Loucy (cell line): ENCODE data around the gene AGO4.

Source experiments
- H2AFZ ChIP-seq: fragments of 200-600 bp; sonication (generic); 2 replicates; pipeline ENCODE4 v1.6.0; 2016; ENCODE audit warnings: antibody characterized with exemption, mild to moderate bottlenecking, low read length, moderate library complexity
- H3F3A ChIP-seq: fragments of 200-600 bp; 2 replicates; pipeline ENCODE4 v1.6.0; 2016; ENCODE audit warnings: antibody characterized with exemption, low read depth, mild to moderate bottlenecking
- H3K27me3 ChIP-seq: fragments of 200-600 bp; sonication (generic); 2 replicates; pipeline ENCODE4 v1.6.1; 2014; ENCODE audit warnings: low read length, mild to moderate bottlenecking; ENCODE audit not compliant: insufficient read depth, poor library complexity, severe bottlenecking
- H3K36me3 ChIP-seq: fragments of 200-600 bp; sonication (generic); 2 replicates; pipeline ENCODE4 v1.6.1; 2016; ENCODE audit warnings: low read length; ENCODE audit not compliant: insufficient read depth
- H3K4me1 ChIP-seq: fragments of 200-600 bp; sonication (generic); 2 replicates; pipeline ENCODE4 v1.5.1; 2014; ENCODE audit warnings: low read length, mild to moderate bottlenecking; ENCODE audit not compliant: insufficient read depth, poor library complexity, severe bottlenecking
- H3K4me2 ChIP-seq: fragments of 200-600 bp; sonication (generic); 2 replicates; pipeline ENCODE4 v1.6.0; 2014; ENCODE audit warnings: antibody characterized with exemption, low read length, low read depth, mild to moderate bottlenecking; ENCODE audit not compliant: poor library complexity, severe bottlenecking
- H3K4me3 ChIP-seq: fragments of 200-600 bp; sonication (generic); 2 replicates; pipeline ENCODE4 v1.5.1; 2014; ENCODE audit warnings: low read length, mild to moderate bottlenecking, mixed read lengths; ENCODE audit not compliant: poor library complexity, severe bottlenecking
- H3K79me2 ChIP-seq: fragments of 200-600 bp; sonication (generic); 2 replicates; pipeline ENCODE4 v1.6.1; 2014; ENCODE audit warnings: low read length; ENCODE audit not compliant: insufficient read depth
- H3K9ac ChIP-seq: fragments of 200-600 bp; sonication (generic); 2 replicates; pipeline ENCODE4 v1.6.0; 2014; ENCODE audit warnings: mild to moderate bottlenecking, low read depth, low read length, moderate library complexity; ENCODE audit not compliant: poor library complexity, severe bottlenecking
- H3K9me2 ChIP-seq: fragments of 200-600 bp; sonication (generic); replicated peaks from 2 replicates; pipeline ENCODE4 v1.6.1; 2016; ENCODE audit warnings: low read depth, low read length, mixed read lengths
- H3K9me3 ChIP-seq: fragments of 200-600 bp; sonication (generic); 2 replicates; pipeline ENCODE4 v1.6.1; 2014; ENCODE audit warnings: mild to moderate bottlenecking, antibody characterized with exemption, low read length, low read depth; ENCODE audit not compliant: insufficient read depth
- H4K20me1 ChIP-seq: fragments of 200-600 bp; sonication (generic); 2 replicates; pipeline ENCODE4 v1.6.0; 2014; ENCODE audit warnings: antibody characterized with exemption, low read length, mild to moderate bottlenecking; ENCODE audit not compliant: insufficient read depth, poor library complexity, severe bottlenecking
- EZH2phosphoT487 ChIP-seq: fragments of 200-600 bp; IDR thresholded peaks from 2 replicates; pipeline ENCODE4 v1.6.1; 2018; ENCODE audit warnings: antibody characterized with exemption, mild to moderate bottlenecking, moderate library complexity, borderline replicate concordance
- TF ChIP-seq, protein P1 (sequence below): fragments of 200-600 bp; sonication (generic); conservative IDR thresholded peaks from 2 replicates; pipeline ENCODE4 v1.5.1; 2014; ENCODE audit warnings: mild to moderate bottlenecking, antibody characterized with exemption, low read length

The AGO4 gene

DNA sequence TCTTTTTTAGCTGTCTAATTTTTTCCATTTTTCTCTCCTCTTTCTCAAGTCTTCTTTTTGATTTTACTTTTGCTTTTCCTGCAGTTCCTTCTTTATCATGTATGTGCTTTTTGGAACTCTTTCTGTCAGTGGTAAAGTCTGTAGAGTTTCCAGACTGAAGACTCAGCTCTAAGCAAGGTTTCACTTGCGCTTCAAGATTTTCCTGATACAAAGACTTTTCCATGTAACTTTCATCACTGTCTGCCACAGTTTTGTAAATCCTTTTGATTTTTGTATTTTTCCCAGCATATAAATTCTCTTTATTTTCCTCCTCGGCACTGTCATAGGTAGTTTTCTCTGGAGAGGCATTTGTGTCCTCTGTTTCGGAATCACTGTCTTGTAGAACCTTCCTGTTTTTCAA, 43.5 kb upstream of the AGO4 start:
- Histone ChIP-seq H3K4me2 (peak overlapping the region; percentile 65), H3K36me3 (peaks cover 26% of the 10 kb centered on the region; the same call in 1 of the 2 replicates), H4K20me1 (peaks cover 18% of the 10 kb centered on the region), H3K27me3 (no peaks in the 10 kb centered on the region), H3K79me2 (peaks cover 68% of the 10 kb centered on the region), H3F3A (no peaks in the 10 kb centered on the region; the same call in 1 of the 2 replicates), H3K4me3 (peak overlapping the region; percentile 39), H3K9ac (peak overlapping the region; percentile 33), H2AFZ (no peak overlapping the region), H3K4me1 (peaks cover 51% of the 10 kb centered on the region), H3K9me3 (no peaks in the 10 kb centered on the region), H3K9me2 (no peaks in the 10 kb centered on the region)
- TF ChIP-seq, protein P1, sequence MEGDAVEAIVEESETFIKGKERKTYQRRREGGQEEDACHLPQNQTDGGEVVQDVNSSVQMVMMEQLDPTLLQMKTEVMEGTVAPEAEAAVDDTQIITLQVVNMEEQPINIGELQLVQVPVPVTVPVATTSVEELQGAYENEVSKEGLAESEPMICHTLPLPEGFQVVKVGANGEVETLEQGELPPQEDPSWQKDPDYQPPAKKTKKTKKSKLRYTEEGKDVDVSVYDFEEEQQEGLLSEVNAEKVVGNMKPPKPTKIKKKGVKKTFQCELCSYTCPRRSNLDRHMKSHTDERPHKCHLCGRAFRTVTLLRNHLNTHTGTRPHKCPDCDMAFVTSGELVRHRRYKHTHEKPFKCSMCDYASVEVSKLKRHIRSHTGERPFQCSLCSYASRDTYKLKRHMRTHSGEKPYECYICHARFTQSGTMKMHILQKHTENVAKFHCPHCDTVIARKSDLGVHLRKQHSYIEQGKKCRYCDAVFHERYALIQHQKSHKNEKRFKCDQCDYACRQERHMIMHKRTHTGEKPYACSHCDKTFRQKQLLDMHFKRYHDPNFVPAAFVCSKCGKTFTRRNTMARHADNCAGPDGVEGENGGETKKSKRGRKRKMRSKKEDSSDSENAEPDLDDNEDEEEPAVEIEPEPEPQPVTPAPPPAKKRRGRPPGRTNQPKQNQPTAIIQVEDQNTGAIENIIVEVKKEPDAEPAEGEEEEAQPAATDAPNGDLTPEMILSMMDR, result no peak
- no peak for TF ChIP-seq EZH2phosphoT487

DNA sequence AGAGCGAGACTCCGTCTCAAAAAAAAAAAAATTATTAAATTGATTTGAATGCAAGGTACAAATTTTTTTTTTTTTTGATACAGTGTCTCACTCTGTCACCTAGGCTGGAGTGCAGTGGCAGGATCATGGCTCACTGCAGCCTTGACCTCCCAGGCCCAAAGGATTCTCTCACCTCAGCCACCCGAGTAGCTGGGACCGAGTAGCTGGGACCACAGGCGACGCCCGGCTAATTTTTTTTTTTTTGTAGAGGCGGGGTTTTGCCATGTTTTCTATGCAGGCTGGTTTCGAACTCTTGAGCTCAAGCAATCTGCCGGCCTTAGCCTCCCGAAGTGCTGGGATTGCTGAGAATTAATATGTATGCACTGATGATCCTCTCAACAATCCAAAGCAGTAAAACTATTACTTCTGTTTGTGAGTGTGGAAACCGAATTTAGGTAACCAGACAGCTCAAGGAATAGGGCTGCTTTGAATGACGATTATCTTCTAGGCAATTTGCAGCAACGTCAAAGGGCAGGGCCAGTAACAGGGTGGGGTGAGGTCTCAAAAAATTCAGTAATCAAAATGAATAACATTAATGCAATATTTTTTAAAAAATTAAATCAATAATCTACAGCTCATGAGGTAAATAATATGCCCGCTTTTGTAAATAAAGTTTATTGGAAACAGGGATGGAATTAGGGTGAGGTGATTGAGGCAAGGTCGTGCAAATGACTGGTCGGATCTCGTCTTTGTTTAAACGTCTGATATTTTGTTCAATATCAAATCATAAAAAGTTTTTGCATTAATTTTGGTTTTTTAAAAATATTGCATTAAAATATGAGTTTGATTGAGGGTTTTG, 39.2 kb upstream of the AGO4 start:
- Histone ChIP-seq H4K20me1 (peaks cover 18% of the 10 kb centered on the region), H3K4me1 (peaks cover 32% of the 10 kb centered on the region), H3K27me3 (no peaks in the 10 kb centered on the region), H3K9me2 (no peaks in the 10 kb centered on the region), H3K4me3 (peak overlapping the region; percentile 95), H3K79me2 (peaks cover 47% of the 10 kb centered on the region), H3K36me3 (no peaks in the 10 kb centered on the region), H2AFZ (peak overlapping the region; percentile 97), H3K9me3 (no peaks in the 10 kb centered on the region), H3K4me2 (peak overlapping the region; percentile 70), H3K9ac (peak overlapping the region; percentile 83), H3F3A (peaks cover 3% of the 10 kb centered on the region)
- TF ChIP-seq, protein P1, result no peak
- TF ChIP-seq EZH2phosphoT487, result no peak

DNA sequence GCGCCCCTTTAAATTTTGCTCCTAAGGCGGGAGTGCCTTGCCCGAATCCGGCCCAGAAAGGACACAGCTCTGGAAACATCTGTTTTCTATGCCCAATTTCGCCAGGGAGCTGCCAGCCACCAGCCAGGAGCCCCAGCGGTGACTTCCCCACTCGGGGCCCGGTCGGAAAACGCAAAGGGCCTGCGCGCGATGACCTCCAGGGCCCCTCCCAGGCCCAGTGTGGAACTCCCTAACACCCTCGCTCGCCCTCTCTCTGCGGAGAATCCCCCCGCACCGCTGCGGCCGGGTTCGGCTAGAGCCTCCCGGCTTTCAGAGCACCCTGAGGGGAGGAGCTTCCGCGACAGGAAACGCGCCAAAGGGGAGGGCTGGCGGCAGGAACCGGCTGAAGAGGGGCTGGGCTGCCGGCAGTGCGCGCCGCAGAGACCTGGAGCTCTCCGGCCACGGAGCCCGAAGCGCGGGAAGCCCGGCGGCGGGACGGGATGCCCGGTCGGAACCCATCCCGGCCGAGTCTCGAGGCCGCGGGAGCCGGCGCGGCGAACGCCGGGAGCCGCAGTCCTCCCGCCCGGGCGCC, 38.5 kb upstream of the AGO4 start:
- H3K9ac ChIP-seq, result peak overlapping the region; percentile 83
- H3K9me2 ChIP-seq, result no peaks in the 10 kb centered on the region
- peaks cover 18% of the 10 kb centered on the region for H4K20me1 ChIP-seq
- H3K9me3 ChIP-seq, result no peaks in the 10 kb centered on the region
- peaks cover 26% of the 10 kb centered on the region for H3K4me1 ChIP-seq
- H3F3A ChIP-seq, result peaks cover 3% of the 10 kb centered on the region
- H3K27me3 ChIP-seq, result no peaks in the 10 kb centered on the region
- TF ChIP-seq, protein P1, result no peak; the same call in 1 of the 2 replicates
- TF ChIP-seq EZH2phosphoT487, result no peak
- H3K4me2 ChIP-seq, result peak overlapping the region; percentile 70
- H3K79me2 ChIP-seq, result peaks cover 39% of the 10 kb centered on the region
- no peaks in the 10 kb centered on the region for H3K36me3 ChIP-seq
- H2AFZ ChIP-seq, result peak overlapping the region; percentile 97
- peak overlapping the region; percentile 95 for H3K4me3 ChIP-seq
